ENCODE results near the gene RGS18.

DNA sequence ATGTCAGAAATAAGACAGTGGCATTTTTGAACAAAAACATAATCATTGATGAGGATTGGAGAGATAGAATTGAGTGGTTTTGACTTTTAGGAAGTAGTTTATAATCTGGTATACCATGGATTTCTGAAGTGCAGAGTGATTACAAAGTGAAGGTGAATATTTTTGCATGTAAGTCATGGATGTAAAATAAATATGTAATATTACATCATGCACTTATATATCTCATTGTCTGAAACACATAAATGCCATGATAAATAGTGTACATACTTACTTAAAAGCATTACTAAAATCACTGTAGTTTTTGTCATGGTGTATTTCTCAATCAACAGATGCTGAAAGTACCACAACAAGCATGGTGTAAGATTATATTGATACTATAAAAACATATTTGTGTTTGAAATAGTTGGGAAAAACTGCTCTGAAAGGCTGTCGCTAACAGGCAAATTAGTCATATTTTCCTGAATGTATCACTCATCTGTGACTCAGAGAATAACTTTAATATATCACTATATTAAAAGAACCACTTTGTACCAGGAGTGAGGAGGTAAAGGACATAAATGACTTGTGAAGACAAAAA lies 24.8 kb upstream of the RGS18 start:
- TF ChIP-seq, protein P1, sequence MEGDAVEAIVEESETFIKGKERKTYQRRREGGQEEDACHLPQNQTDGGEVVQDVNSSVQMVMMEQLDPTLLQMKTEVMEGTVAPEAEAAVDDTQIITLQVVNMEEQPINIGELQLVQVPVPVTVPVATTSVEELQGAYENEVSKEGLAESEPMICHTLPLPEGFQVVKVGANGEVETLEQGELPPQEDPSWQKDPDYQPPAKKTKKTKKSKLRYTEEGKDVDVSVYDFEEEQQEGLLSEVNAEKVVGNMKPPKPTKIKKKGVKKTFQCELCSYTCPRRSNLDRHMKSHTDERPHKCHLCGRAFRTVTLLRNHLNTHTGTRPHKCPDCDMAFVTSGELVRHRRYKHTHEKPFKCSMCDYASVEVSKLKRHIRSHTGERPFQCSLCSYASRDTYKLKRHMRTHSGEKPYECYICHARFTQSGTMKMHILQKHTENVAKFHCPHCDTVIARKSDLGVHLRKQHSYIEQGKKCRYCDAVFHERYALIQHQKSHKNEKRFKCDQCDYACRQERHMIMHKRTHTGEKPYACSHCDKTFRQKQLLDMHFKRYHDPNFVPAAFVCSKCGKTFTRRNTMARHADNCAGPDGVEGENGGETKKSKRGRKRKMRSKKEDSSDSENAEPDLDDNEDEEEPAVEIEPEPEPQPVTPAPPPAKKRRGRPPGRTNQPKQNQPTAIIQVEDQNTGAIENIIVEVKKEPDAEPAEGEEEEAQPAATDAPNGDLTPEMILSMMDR (IDR thresholded peaks at IDR 0.05) = no peak
- TF ChIP-seq POLR2A (IDR thresholded peaks at IDR 0.05) = no peak

Data from Peyer's patch (tissue), 4 donors.